ENCODE measurements around the gene MEA1.

DNA sequence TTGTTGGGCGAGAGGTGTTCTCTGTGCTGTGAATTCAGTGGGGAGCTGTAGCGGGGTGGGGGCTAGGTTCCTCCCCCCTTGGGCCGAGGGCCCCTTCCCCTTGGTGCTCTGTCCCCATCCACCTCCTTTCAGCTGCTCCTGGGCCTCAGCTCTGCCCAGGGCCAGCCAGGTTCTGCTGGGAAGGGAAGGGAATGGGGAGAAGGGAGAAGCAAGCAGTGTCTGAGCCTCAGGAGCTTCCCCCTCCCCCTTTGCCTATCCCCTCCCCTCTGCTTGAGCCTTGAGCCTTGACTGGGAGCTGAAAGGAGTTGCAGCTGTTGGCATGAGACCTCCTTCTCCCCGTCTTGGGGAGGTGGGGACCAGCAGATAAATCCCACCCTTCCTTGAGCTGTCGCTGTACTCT, 7.1 kb upstream of the MEA1 start:
- TF ChIP-seq, protein P1, sequence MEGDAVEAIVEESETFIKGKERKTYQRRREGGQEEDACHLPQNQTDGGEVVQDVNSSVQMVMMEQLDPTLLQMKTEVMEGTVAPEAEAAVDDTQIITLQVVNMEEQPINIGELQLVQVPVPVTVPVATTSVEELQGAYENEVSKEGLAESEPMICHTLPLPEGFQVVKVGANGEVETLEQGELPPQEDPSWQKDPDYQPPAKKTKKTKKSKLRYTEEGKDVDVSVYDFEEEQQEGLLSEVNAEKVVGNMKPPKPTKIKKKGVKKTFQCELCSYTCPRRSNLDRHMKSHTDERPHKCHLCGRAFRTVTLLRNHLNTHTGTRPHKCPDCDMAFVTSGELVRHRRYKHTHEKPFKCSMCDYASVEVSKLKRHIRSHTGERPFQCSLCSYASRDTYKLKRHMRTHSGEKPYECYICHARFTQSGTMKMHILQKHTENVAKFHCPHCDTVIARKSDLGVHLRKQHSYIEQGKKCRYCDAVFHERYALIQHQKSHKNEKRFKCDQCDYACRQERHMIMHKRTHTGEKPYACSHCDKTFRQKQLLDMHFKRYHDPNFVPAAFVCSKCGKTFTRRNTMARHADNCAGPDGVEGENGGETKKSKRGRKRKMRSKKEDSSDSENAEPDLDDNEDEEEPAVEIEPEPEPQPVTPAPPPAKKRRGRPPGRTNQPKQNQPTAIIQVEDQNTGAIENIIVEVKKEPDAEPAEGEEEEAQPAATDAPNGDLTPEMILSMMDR (IDR thresholded peaks at IDR 0.05) = no peak
- TF ChIP-seq EZH2phosphoT487 (IDR thresholded peaks at IDR 0.05) = no peak
